ENCODE data around the gene NFAM1.

DNA sequence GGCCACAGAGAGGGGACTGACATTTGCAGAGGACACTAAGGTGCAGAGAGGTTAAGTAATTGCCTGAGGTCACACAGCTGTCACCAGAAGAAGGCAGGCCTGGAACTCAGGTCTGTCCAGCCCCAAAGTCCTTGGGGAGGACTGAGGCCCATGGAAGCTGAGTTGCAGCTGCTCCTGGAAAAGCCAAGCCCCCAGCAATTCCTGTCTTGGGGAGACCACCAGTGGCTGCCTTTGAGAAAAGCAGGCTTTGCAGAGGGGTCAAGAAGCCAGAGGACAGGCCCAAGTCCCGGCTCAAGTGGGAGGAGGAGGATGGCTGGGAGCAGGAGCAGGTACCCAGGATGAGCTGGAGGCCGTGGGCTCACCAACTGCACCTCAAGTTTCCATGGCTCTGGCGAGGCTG is 3.4 kb downstream of the NFAM1 start:
- TF ChIP-seq, protein P1, sequence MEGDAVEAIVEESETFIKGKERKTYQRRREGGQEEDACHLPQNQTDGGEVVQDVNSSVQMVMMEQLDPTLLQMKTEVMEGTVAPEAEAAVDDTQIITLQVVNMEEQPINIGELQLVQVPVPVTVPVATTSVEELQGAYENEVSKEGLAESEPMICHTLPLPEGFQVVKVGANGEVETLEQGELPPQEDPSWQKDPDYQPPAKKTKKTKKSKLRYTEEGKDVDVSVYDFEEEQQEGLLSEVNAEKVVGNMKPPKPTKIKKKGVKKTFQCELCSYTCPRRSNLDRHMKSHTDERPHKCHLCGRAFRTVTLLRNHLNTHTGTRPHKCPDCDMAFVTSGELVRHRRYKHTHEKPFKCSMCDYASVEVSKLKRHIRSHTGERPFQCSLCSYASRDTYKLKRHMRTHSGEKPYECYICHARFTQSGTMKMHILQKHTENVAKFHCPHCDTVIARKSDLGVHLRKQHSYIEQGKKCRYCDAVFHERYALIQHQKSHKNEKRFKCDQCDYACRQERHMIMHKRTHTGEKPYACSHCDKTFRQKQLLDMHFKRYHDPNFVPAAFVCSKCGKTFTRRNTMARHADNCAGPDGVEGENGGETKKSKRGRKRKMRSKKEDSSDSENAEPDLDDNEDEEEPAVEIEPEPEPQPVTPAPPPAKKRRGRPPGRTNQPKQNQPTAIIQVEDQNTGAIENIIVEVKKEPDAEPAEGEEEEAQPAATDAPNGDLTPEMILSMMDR (IDR thresholded peaks at IDR 0.05): no peak
- no peak for TF ChIP-seq POLR2A (IDR thresholded peaks at IDR 0.05)
